SK-N-SH (cell line): ENCODE data around the gene PARD3. TPM values are rescaled to one million over a fixed set of nuclear protein-coding genes. Genes with fewer than 3 reads are reported as not detected.
A peak's percentile ranks its signal among the peaks of the same experiment; 100 is the strongest.

Source experiments
- CTCF ChIA-PET: fragments of 300-600, 350-600 bp; formaldehyde crosslinking; extraction: SDS; loops from one replicate; lab custom pipeline; 2021; lab: Yijun Ruan, JAX
- POLR2A ChIA-PET: fragments of 350-600 bp; sonication (Branson Sonifier 250); formaldehyde crosslinking; extraction: SDS; loops from one replicate; lab custom pipeline; 2020; ENCODE audit warnings: antibody characterized with exemption, inconsistent platforms; lab: Yijun Ruan, JAX
- DNase-seq: peaks from one replicate; pipeline ENCODE4 v3.0.0; 2012
- H2AFZ ChIP-seq: fragments of 200-600 bp; sonication (generic); 2 replicates; pipeline ENCODE4 v1.8.1; 2016; ENCODE audit warnings: antibody characterized with exemption, mild to moderate bottlenecking, low read depth
- H3F3A ChIP-seq: fragments of 200-600 bp; sonication (generic); replicated peaks from 2 replicates; pipeline ENCODE3; 2016; ENCODE audit warnings: antibody characterized with exemption, mild to moderate bottlenecking; ENCODE audit not compliant: insufficient read depth
- H3K27ac ChIP-seq, 2 experiments: fragments of 200-500 bp in 1 of 2; fragments of 200-600 bp in 1 of 2; sonication (Bioruptor generic) in 1 of 2; sonication (generic), shearing (Covaris generic) in 1 of 2; 2 replicates each; pipeline versions ENCODE4 v1.5.1 to v1.6.1; 2014 to 2016; ENCODE audit warnings: low read depth in 2 of 2, inconsistent platforms in 1 of 2, low read length in 1 of 2, mild to moderate bottlenecking in 1 of 2, mixed read lengths in 1 of 2
- H3K27me3 ChIP-seq: fragments of 200-600 bp; sonication (generic), shearing (Covaris generic); 2 replicates; pipeline ENCODE4 v1.6.1; 2016; ENCODE audit warnings: mixed run types; ENCODE audit not compliant: insufficient read depth
- H3K36me3 ChIP-seq, 2 experiments: fragments of 200-500 bp in 1 of 2; fragments of 200-600 bp in 1 of 2; sonication (Bioruptor generic) in 1 of 2; sonication (generic) in 1 of 2; replicated peaks in 1 of 2; 2 replicates each; pipeline versions ENCODE3 to v1.5.1; 2014 to 2016; ENCODE audit warnings: low read length in 1 of 2, mild to moderate bottlenecking in 1 of 2; ENCODE audit not compliant: insufficient read depth in 2 of 2, control insufficient read depth in 1 of 2
- H3K4me1 ChIP-seq, 2 experiments: fragments of 200-500 bp in 1 of 2; fragments of 200-600 bp in 1 of 2; sonication (Bioruptor generic) in 1 of 2; sonication (generic), shearing (Covaris generic) in 1 of 2; 2 replicates each; pipeline versions ENCODE4 v1.5.1 to v1.6.1; 2014 to 2016; ENCODE audit warnings: low read depth in 1 of 2, low read length in 1 of 2, mixed run types in 1 of 2; ENCODE audit not compliant: insufficient read depth in 2 of 2, control insufficient read depth in 1 of 2
- H3K4me2 ChIP-seq: fragments of 200-600 bp; sonication (generic), shearing (Covaris generic); 2 replicates; pipeline ENCODE4 v1.6.1; 2017; ENCODE audit warnings: mixed run types
- H3K4me3 ChIP-seq, 2 experiments: fragments of 200-500 bp in 1 of 2; fragments of 200-600 bp in 1 of 2; sonication (Bioruptor generic) in 1 of 2; sonication (generic), shearing (Covaris generic) in 1 of 2; 2 replicates each; pipeline versions ENCODE4 v1.5.1 to v1.8.1; 2014 to 2016; ENCODE audit warnings: low read depth in 2 of 2, inconsistent platforms in 1 of 2, low read length in 1 of 2, mild to moderate bottlenecking in 1 of 2, mixed read lengths in 1 of 2, moderate library complexity in 1 of 2
- H3K79me2 ChIP-seq: fragments of 200-600 bp; sonication (generic); 2 replicates; pipeline ENCODE4 v1.8.1; 2017; ENCODE audit warnings: mild to moderate bottlenecking; ENCODE audit not compliant: insufficient read depth
- H3K9ac ChIP-seq: fragments of 200-600 bp; sonication (generic); 2 replicates; pipeline ENCODE4 v1.6.1; 2017; ENCODE audit warnings: mixed run types
- H3K9me2 ChIP-seq: fragments of 200-600 bp; sonication (generic); 2 replicates; pipeline ENCODE4 v1.6.1; 2017; ENCODE audit warnings: mixed run types
- H3K9me3 ChIP-seq: fragments of 200-600 bp; sonication (generic); 2 replicates; pipeline ENCODE4 v1.6.1; 2017; ENCODE audit warnings: mixed run types, mild to moderate bottlenecking, moderate library complexity
- H4K20me1 ChIP-seq: fragments of 200-600 bp; sonication (generic); 2 replicates; pipeline ENCODE4 v1.6.1; 2017; ENCODE audit warnings: mild to moderate bottlenecking, mixed run types; ENCODE audit not compliant: insufficient read depth
- CHD2 ChIP-seq: fragments of 150-350 bp; IDR thresholded peaks from 2 replicates; pipeline ENCODE4 v1.6.1; 2018; ENCODE audit warnings: low read length; ENCODE audit not compliant: partially characterized antibody
- CTCF ChIP-seq: fragments of 200-600 bp; sonication (generic); IDR thresholded peaks from 2 replicates; pipeline ENCODE4 v1.6.1; 2017; ENCODE audit warnings: antibody characterized with exemption, mild to moderate bottlenecking, moderate library complexity
- ELF1 ChIP-seq: IDR thresholded peaks from 2 replicates; pipeline ENCODE4 v1.4.0; 2012
- MAX ChIP-seq: IDR thresholded peaks from 2 replicates; pipeline ENCODE4 v1.4.0; 2012; ENCODE audit warnings: low read depth
- MEF2A ChIP-seq: IDR thresholded peaks from 2 replicates; pipeline ENCODE4 v1.4.0; 2012; ENCODE audit warnings: low read depth, borderline replicate concordance
- MXI1 ChIP-seq: IDR thresholded peaks from 2 replicates; pipeline ENCODE4 v1.6.1; 2012; ENCODE audit warnings: mild to moderate bottlenecking, low read depth, low read length, improper control_type of control experiment
- NRF1 ChIP-seq: IDR thresholded peaks from 2 replicates; pipeline ENCODE4 v1.6.1; 2012; ENCODE audit warnings: low read depth, mild to moderate bottlenecking, low read length
- PBX3 ChIP-seq: IDR thresholded peaks from 2 replicates; pipeline ENCODE4; 2012
- REST ChIP-seq: IDR thresholded peaks from 2 replicates; pipeline ENCODE4 v1.6.1; 2012; ENCODE audit warnings: mild to moderate bottlenecking, low read depth, low read length, moderate library complexity
- SIN3A ChIP-seq: IDR thresholded peaks from 2 replicates; pipeline ENCODE4 v1.6.1; 2012; ENCODE audit warnings: low read depth, mild to moderate bottlenecking, low read length, moderate library complexity, borderline replicate concordance
- SMC3 ChIP-seq: IDR thresholded peaks from 2 replicates; pipeline ENCODE4 v1.6.1; 2012; ENCODE audit warnings: low read depth, low read length, improper control_type of control experiment
- USF1 ChIP-seq: IDR thresholded peaks from 2 replicates; pipeline ENCODE4 v1.4.0; 2012; ENCODE audit warnings: low read depth, borderline replicate concordance
- USF2 ChIP-seq: fragments of 150-350 bp; IDR thresholded peaks from 2 replicates; pipeline ENCODE4 v1.6.1; 2017; ENCODE audit warnings: antibody characterized with exemption, low read length, low read depth, borderline replicate concordance
- WGBS: methylation state at CpG from one replicate; pipeline ENCODE4 v1.1.6; 2017; ENCODE audit warnings: low lambda C conversion rate; 5-methylcytosine and 5-hydroxymethylcytosine counted together
- polyA plus RNA-seq, 3 experiments: library from polyadenylated mRNA; depleted of rRNA; stranded (reverse); fragments of >200 nt; gene quantifications; 2 replicates each; pipeline ENCODE4 v1.2.3, GENCODE V29; 2012

PARD3 gene
- polyA plus RNA-seq, 1 of the 3 experiments (the other 2 are of a cell fraction) = 29.4 TPM

- Histone ChIP-seq H2AFZ (no peak overlapping the region), H3K27ac (no peak overlapping the region), H3K4me1 (no peaks in the 10 kb centered on the region), H4K20me1 (no peaks in the 10 kb centered on the region), H3F3A (no peaks in the 10 kb centered on the region), H3K4me2 (no peak overlapping the region), H3K4me3 (no peak overlapping the region), H3K9me2 (no peaks in the 10 kb centered on the region), H3K36me3 (no peaks in the 10 kb centered on the region), H3K9me3 (no peaks in the 10 kb centered on the region)
- WGBS = 90% methylated on average over 2 of the region's 2 CpGs
- DNase-seq = no peak
- ChIA-PET CTCF (interaction anchor here (1.2 kb wide), 2 partner anchors 9 to 95 kb away, joined by 4 read pairs; no protein-coding TSS in a partner anchor), POLR2A (interaction anchor here (1.6 kb wide), 1 partner anchor 9 kb away, joined by 4 read pairs; no protein-coding TSS in a partner anchor)
- TF ChIP-seq USF2 (no peak), MEF2A (no peak), MAX (no peak), USF1 (no peak), REST (no peak), CHD2 (no peak), CTCF (no peak)
- TF ChIP-seq, all 33 proteins: peak for 0
- no peak overlapping the region for H3K9ac ChIP-seq
- H3K79me2 ChIP-seq = no peaks in the 10 kb centered on the region
- no peaks in the 10 kb centered on the region for H3K27me3 ChIP-seq
Measured at GRCh38 chr10:34825414-34825813, 10.3 kb upstream of the PARD3 start.

- Histone ChIP-seq H3K79me2 (no peaks in the 10 kb centered on the region), H3K4me1 (no peaks in the 10 kb centered on the region), H3K9ac (no peak overlapping the region), H3K27ac (no peak overlapping the region), H3K9me3 (no peaks in the 10 kb centered on the region), H3F3A (no peaks in the 10 kb centered on the region), H3K27me3 (no peaks in the 10 kb centered on the region), H3K9me2 (no peaks in the 10 kb centered on the region), H3K4me2 (no peak overlapping the region), H2AFZ (no peak overlapping the region), H3K36me3 (no peaks in the 10 kb centered on the region), H4K20me1 (no peaks in the 10 kb centered on the region), H3K4me3 (no peak overlapping the region)
- peak; percentile 38 for DNase-seq
- WGBS = 50% methylated on average over 2 of the region's 2 CpGs
- POLR2A ChIA-PET = interaction anchor here (0.7 to 1.6 kb wide), 2 partner anchors 9 to 101 kb away, joined by 3 to 4 read pairs; no protein-coding TSS in a partner anchor
- CTCF ChIA-PET = interaction anchor here (0.9 to 1.2 kb wide), 4 partner anchors 9 to 94 kb away, joined by 3 to 5 read pairs (median 4); no protein-coding TSS in a partner anchor
- no peak for TF ChIP-seq USF1
- no peak for TF ChIP-seq MEF2A
- TF ChIP-seq CTCF = peak; percentile 27
- TF ChIP-seq ELF1 = no peak
- no peak for TF ChIP-seq SIN3A
- TF ChIP-seq SMC3 = peak; percentile 34; the same call in 1 of the 2 replicates
- TF ChIP-seq PBX3 = no peak
- TF ChIP-seq NRF1 = no peak
- no peak for TF ChIP-seq MXI1
Measured at GRCh38 chr10:34824870-34825269, 9.8 kb upstream of the PARD3 start.
